Heart left ventricle (tissue), 16 donors: ENCODE results near the gene JOSD2. TPM values are rescaled to one million over a fixed set of nuclear protein-coding genes. Genes with fewer than 3 reads are reported as not detected.

Experiments
- ATAC-seq, 4 donors: fragments of 200-7000 bp; cut with Tn5 transposase; one replicate each; pipeline ENCODE4 v1.9.1; 2020 to 2022; ENCODE audit warnings: moderate library complexity in 4 of 4, mild to moderate bottlenecking in 3 of 4, moderate number of reproducible peaks in 1 of 4
- DNase-seq, 5 donors: peaks; one replicate each; pipeline ENCODE4 v3.0.0-alpha.2; 2020
- H3K27ac ChIP-seq, 12 donors: fragments of 200-600 bp; sonication (generic) in 4 of 12; one replicate each; pipeline versions ENCODE4 v1.5.0 to v1.8.0; 2016 to 2022; ENCODE audit warnings: mild to moderate bottlenecking in 2 of 12
- H3K27me3 ChIP-seq, 9 donors: fragments of 200-600 bp; sonication (generic) in 2 of 9; one replicate each; pipeline versions ENCODE4 v1.5.1 to v1.8.0; 2016 to 2022; ENCODE audit warnings: mild to moderate bottlenecking in 3 of 9
- H3K36me3 ChIP-seq, 9 donors: fragments of 200-600 bp; sonication (generic) in 2 of 9; one replicate each; pipeline versions ENCODE4 v1.5.0 to v1.8.0; 2018 to 2022; ENCODE audit warnings: mild to moderate bottlenecking in 2 of 9
- H3K4me1 ChIP-seq, 12 donors: fragments of 200-600 bp; sonication (generic) in 4 of 12; one replicate each; pipeline versions ENCODE4 v1.5.0 to v1.8.0; 2016 to 2022; ENCODE audit warnings: mild to moderate bottlenecking in 3 of 12
- H3K4me3 ChIP-seq, 12 donors: fragments of 200-600 bp; sonication (generic) in 4 of 12; one replicate each; pipeline versions ENCODE4 v1.5.0 to v1.8.0; 2017 to 2022; ENCODE audit warnings: mild to moderate bottlenecking in 9 of 12, moderate library complexity in 4 of 12
- H3K9me3 ChIP-seq, 12 donors: fragments of 200-600 bp; sonication (generic) in 4 of 12; one replicate each; pipeline versions ENCODE4 v1.5.0 to v1.8.0; 2016 to 2022; ENCODE audit warnings: mild to moderate bottlenecking in 1 of 12
- POLR2A ChIP-seq, 2 donors: fragments of 450-650 bp; IDR thresholded peaks; one replicate each; pipeline ENCODE4 v1.6.1; 2017; ENCODE audit warnings: antibody characterized with exemption in 2 of 2, mild to moderate bottlenecking in 2 of 2, moderate library complexity in 2 of 2
- WGBS, 4 donors: extraction: QIAGEN DNeasy Blood & Tissue Kit in 2 of 4; methylation state at CpG; one replicate each; pipeline versions ENCODE4 v1.1.5 to v1.1.7; 2013 to 2018; 5-methylcytosine and 5-hydroxymethylcytosine counted together
- intact Hi-C, 10 donors: fragments of 100-400 bp; cut with DNase I; formaldehyde crosslinking; loops; one replicate each; pipeline versions ENCODE4 v1.11.1 to v1.14.2; 2022
- polyA plus RNA-seq, 2 donors: library from polyadenylated mRNA; stranded (reverse); fragments of 200-250 nt; gene quantifications; one replicate each; pipeline ENCODE4 v1.2.3, GENCODE V29; 2013
- total RNA-seq, 9 donors: library from RNA; depleted of rRNA in 2 of 9; stranded (reverse); fragments of >200 nt in 2 of 9; fragmentation: NEBNext Ultra II Directional in 3 of 9; extraction: Animal tissue kit (Norgen Biotek cat#: 25700) in 3 of 9; gene quantifications; one replicate each; pipeline versions ENCODE4 v1.1.0 to v1.2.4, GENCODE V29; 2016 to 2023
- TF ChIP-seq, protein P1 (sequence below), 12 donors: fragments of 200-600 bp; sonication (generic) in 4 of 12; IDR thresholded peaks; one replicate each; pipeline versions ENCODE4 v1.5.0 to v1.8.0; 2018 to 2022; ENCODE audit warnings: antibody characterized with exemption in 12 of 12, mild to moderate bottlenecking in 5 of 12
- donor health status: ischemic (EF 13 %, LVEDD 7.1; RV severe dilation, severe dysfunction).
- donor health status: healthy with polysubstance abuse.
- donor health status: DM: no; HTN: yes; CAD: no.
- donor health status: DM: no; HTN: no; CAD: no.
- donor health status: ischemic (EF 25% LVEDD 6.9; RV normal size, moderate dysfunction).
- donor health status: ischemic (EF 25% LVEDD 5.7; RV mildly dilated, moderate dysfunction).
- donor health status: healthy.
- donor health status: DM: yes; HTN: yes; CAD: no.
- donor health status: ischemic (EF 35%, LVEDD 5.7; RV mildly dilated, moderate dysfunction).
- donor health status: nonischemic (EF 11% LVEDD 7.7; RV severe dilation, severe dysfunction).
- donor health status: DM: yes; HTN: yes; CAD: no.
- donor health status: PGD.
- donor health status: ischemic (EF 29% LVEDD 5.4; RV normal size, mild dysfunction).
- donor health status: nonischemic (EF 23%, LVEDD 6.1; RV moderate dilation, normal function).

Gene JOSD2
- total and polyA plus RNA-seq, 11 donors: 18.7 to 49.7 (median 30.8) TPM

DNA sequence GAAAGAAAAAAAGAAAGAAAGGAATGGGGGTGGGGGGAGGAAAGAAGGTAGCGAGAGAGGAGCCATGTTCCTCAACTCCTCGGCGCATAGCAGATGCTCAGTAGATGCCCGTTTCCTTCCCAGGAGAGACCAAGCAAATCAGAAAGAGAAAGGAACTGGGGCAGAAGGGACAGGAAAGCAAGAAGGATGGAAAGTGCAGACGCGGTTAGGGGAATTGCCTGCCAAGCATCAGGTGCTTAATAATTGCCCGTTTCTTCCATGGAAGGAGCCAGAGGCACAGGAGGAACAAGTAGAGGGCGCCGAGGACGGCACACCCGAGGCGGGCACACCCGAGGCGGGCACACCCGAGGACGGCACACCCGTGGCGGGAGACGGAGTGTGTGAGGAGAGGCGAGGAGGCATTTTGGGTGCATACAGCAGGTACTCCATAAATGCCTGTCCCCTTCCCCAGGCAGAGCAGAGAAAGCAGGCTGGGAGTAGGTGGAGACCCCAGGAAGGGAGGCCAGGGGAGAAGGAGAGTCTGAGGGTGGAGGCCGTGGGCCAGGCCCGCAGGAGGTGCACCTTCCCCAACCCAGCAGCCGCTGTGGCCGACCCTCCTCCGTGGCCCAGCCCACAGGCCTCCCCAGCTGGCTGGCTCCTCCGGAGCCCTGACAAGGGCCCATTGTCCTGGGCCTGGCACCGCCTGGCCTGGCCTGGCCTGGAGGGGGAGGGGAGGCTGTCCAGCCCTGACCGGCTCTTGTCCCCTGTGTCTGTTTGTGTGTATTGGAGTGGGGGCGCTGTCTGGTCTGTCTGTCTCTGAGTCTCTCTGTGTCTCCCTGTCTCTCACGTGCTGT lies 14.6 kb downstream of the JOSD2 start:
- Histone ChIP-seq H3K9me3 (no peaks in the 10 kb centered on the region), H3K27me3 (no peaks in the 10 kb centered on the region), H3K4me3 (peak overlapping the region in 4 of 12 donors; percentile 20 to 61 (median 44)), H3K27ac (peak overlapping the region in 7 of 12 donors; percentile 27 to 85 (median 58)), H3K4me1 (peaks cover 0 to 9% (median 0%) of the 10 kb centered on the region in 12 donors), H3K36me3 (no peaks in the 10 kb centered on the region)
- 33 to 48% (median 44%) methylated on average over 29 to 30 of the region's 30 CpGs for WGBS, 4 donors
- DNase-seq: peak; percentile 71 to 89 (median 79)
- ATAC-seq: peak; percentile 38 to 61 (median 56)
- peak in 1 of 2 donors; percentile 78 for TF ChIP-seq POLR2A (IDR thresholded peaks at IDR 0.05)
- TF ChIP-seq, protein P1, sequence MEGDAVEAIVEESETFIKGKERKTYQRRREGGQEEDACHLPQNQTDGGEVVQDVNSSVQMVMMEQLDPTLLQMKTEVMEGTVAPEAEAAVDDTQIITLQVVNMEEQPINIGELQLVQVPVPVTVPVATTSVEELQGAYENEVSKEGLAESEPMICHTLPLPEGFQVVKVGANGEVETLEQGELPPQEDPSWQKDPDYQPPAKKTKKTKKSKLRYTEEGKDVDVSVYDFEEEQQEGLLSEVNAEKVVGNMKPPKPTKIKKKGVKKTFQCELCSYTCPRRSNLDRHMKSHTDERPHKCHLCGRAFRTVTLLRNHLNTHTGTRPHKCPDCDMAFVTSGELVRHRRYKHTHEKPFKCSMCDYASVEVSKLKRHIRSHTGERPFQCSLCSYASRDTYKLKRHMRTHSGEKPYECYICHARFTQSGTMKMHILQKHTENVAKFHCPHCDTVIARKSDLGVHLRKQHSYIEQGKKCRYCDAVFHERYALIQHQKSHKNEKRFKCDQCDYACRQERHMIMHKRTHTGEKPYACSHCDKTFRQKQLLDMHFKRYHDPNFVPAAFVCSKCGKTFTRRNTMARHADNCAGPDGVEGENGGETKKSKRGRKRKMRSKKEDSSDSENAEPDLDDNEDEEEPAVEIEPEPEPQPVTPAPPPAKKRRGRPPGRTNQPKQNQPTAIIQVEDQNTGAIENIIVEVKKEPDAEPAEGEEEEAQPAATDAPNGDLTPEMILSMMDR (IDR thresholded peaks at IDR 0.05): peak in 3 of 12 donors; percentile 10 to 17 (median 13)
- intact Hi-C loops: no loop called here

DNA sequence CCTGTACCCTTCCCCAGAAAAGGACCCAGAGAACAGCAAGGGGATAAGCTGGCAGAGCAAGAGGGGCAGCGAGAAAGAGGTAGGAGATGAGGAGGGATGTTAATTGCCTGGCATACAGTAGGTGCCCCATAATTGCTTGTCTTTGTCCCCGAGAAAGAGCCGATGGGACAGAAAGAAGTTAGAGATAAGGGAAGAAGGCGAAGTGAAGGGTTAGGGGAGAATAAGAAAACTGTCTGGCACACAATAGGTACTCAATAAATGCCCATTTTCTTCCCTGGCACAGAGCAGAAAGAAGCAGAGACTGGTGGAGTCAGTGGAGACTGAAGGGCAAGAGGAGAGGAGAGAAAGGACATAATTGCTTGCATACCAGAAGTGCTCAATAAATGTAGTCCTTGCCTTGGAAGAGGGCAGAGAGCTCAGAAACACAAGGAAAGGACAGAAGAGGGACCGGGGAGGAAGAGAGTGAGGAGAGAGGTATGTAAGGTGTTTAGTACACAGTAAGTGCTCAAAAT lies 15.9 kb downstream of the JOSD2 start:
- Histone ChIP-seq H3K27me3 (no peaks in the 10 kb centered on the region), H3K27ac (peak overlapping the region in 1 of 12 donors; percentile 51), H3K4me1 (peaks cover 0 to 18% (median 0%) of the 10 kb centered on the region in 12 donors), H3K36me3 (no peaks in the 10 kb centered on the region), H3K9me3 (no peaks in the 10 kb centered on the region), H3K4me3 (no peak overlapping the region)
- DNase-seq (no peak), ATAC-seq (peak in 2 of 4 donors; percentile 0 to 1)
- intact Hi-C loops: no loop called here
- no peak for TF ChIP-seq POLR2A (IDR thresholded peaks at IDR 0.05)
- TF ChIP-seq, protein P1 (IDR thresholded peaks at IDR 0.05): no peak
- 53 to 56% (median 54%) methylated on average over 5 of the region's 5 CpGs for WGBS, 4 donors

DNA sequence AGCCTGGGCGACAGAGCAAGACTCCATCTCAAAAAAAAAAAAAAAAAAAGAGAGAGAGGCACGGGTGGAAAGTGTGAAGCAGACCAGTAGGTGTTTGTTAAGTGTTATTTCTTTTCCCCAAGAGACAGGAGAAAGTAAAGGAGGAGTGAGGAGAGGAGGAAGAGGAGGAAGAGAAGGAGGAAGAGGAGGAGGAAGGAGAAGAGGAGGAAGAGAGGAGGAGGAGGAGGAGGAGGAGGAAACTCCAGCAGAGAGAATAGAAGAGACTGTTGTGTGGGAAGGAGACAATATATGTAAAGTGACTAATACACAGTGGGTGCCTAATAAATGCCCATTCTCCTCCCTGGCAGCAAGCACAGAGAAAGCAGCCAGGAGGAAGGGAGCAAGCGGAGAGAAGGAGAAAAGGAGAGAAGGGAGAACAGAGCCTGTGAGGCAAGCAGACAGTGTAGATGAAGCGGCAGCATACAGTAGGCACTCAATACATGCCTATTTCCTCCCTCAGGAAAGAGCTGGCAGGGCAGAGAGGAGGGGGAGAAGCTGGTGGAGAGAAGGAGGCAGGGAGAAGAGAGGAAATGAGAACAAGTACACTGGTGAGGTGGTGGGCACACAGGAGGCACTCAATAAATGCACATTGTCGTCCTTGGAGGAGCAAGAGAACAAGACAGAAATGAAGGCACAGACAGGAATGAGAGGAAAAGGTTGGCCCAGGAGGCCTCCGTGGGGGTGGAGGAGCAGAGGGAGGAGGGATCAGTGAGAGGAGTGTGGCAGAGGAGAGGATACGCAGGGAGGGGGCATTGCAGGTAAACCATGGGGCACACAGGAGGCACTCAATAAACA lies 16.6 kb downstream of the JOSD2 start:
- WGBS, 4 donors: 40 to 50% (median 46%) methylated on average over 7 of the region's 7 CpGs
- DNase-seq (peak in 3 of 5 donors; percentile 29 to 48 (median 41)), ATAC-seq (peak in 1 of 4 donors; percentile 3)
- Histone ChIP-seq H3K4me3 (no peak overlapping the region), H3K27ac (no peak overlapping the region), H3K27me3 (no peaks in the 10 kb centered on the region), H3K36me3 (no peaks in the 10 kb centered on the region), H3K4me1 (peaks cover 0 to 18% (median 0%) of the 10 kb centered on the region in 12 donors), H3K9me3 (no peaks in the 10 kb centered on the region)
- intact Hi-C loops: no loop called here
- no peak for TF ChIP-seq POLR2A (IDR thresholded peaks at IDR 0.05)
- TF ChIP-seq, protein P1 (IDR thresholded peaks at IDR 0.05): no peak
